GM13977 (cell line): ENCODE data around the gene ATP11C.

Source experiments
- DNase-seq: peaks from one replicate; pipeline ENCODE4 v3.0.0; 2012; ENCODE audit warnings: low spot score
- CTCF ChIP-seq: IDR thresholded peaks from 2 replicates; pipeline ENCODE4 v1.5.1; 2012; ENCODE audit warnings: mild to moderate bottlenecking, control low read depth; ENCODE audit not compliant: insufficient read depth; ENCODE audit errors: extremely low read depth, missing control alignments
- in situ Hi-C: fragments of 300-500 bp; cut with MboI; formaldehyde crosslinking; loops from one replicate; pipeline ENCODE4 v1.12.0; 2022; ENCODE audit warnings: low sequenced_read_pairs, low pct_unique_long_range_greater_than_20kb, mixed read lengths, inconsistent platforms; ENCODE audit not compliant: unreplicated experiment

Gene ATP11C

GRCh38 chrX:139826065-139827044 is 106.5 kb downstream of the ATP11C start:
- TF ChIP-seq CTCF, result no peak
- in situ Hi-C loops, result no loop called here
- DNase-seq, result no peak

GRCh38 chrX:139825618-139826017 is 107.2 kb downstream of the ATP11C start:
- DNase-seq, result no peak
- in situ Hi-C loops, result no loop called here
- no peak for TF ChIP-seq CTCF

- DNase-seq, result no peak
- in situ Hi-C loops, result no loop called here
- no peak for TF ChIP-seq CTCF
Measured at GRCh38 chrX:139823806-139824205, 109.0 kb downstream of the ATP11C start.

- in situ Hi-C loops, result no loop called here
- TF ChIP-seq CTCF, result no peak
- no peak for DNase-seq
Measured at GRCh38 chrX:139820358-139820984, 112.4 kb downstream of the ATP11C start.

GRCh38 chrX:139816204-139816603 is 116.6 kb downstream of the ATP11C start:
- TF ChIP-seq CTCF, result no peak
- in situ Hi-C loops, result no loop called here
- DNase-seq, result no peak

- no peak for TF ChIP-seq CTCF
Measured at GRCh38 chrX:139815771-139816170, 117.1 kb downstream of the ATP11C start.

More at GRCh38 chrX:139815771-139816170, 117.1 kb downstream of the ATP11C start:
- in situ Hi-C loops, result no loop called here
- no peak for DNase-seq
